Measurements from ENCODE around the gene XRCC5. TPM values are rescaled to one million over a fixed set of nuclear protein-coding genes. Genes with fewer than 3 reads are reported as not detected.
A peak's percentile ranks its signal among the peaks of the same experiment; 100 is the strongest.

Gene XRCC5
- total and polyA plus RNA-seq, 2 donors (not counting 1 experiment from before 2014, with no cell fraction given) = 152 to 278 TPM

GRCh38 chr2:216110620-216111019, 1.5 kb downstream of the XRCC5 start:
- Histone ChIP-seq H2AFZ (ENCODE audit: low read length) (no peak overlapping the region), H4K20me1 (ENCODE audit: control insufficient read depth, extremely low read depth, insufficient read depth, low read length) (no peaks in the 10 kb centered on the region), H3K4me2 (ENCODE audit: extremely low read depth, insufficient read depth, low read length) (peak overlapping the region; percentile 67), H3K4me3 (replicated peaks in 1 of 4; ENCODE audit: control extremely low read depth in 1 of 4, insufficient read depth in 1 of 4, low read depth in 3 of 4, low read length in 4 of 4) (peak overlapping the region; percentile 41 to 96 (median 88)), H3K4me1 (ENCODE audit: control insufficient read depth, extremely low read depth, insufficient read depth, low read length) (peaks cover 7% of the 10 kb centered on the region), H3K27ac (ENCODE audit: insufficient read depth, low read length) (peak overlapping the region; percentile 93), H3K36me3 (ENCODE audit: control insufficient read depth, insufficient read depth, low read length) (peaks cover 12% of the 10 kb centered on the region), H3K9me3 (ENCODE audit: control insufficient read depth, insufficient read depth, low read depth, low read length) (no peaks in the 10 kb centered on the region), H3K27me3 (ENCODE audit: control insufficient read depth, insufficient read depth, low read length) (peaks cover under 1% of the 10 kb centered on the region), H3K79me2 (ENCODE audit: control insufficient read depth, insufficient read depth, low read length) (peaks cover 45% of the 10 kb centered on the region), H3K9ac (ENCODE audit: insufficient read depth, low read length) (peak overlapping the region; percentile 20)
- TF ChIP-seq EZH2 (IDR thresholded peaks at IDR 0.05; ENCODE audit: low read length, missing control alignments) (no peak), CTCF (conservative IDR thresholded peaks at IDR 0.05 in 1 of 2, IDR thresholded peaks at IDR 0.05 in 1 of 2; ENCODE audit: low read depth in 1 of 2, low read length in 2 of 2) (no peak)
- no peak for DNase-seq (ENCODE audit: low read depth in 2 of 2)

GRCh38 chr2:216111122-216111521, 2.0 kb downstream of the XRCC5 start:
- H3K27me3 ChIP-seq (ENCODE audit: control insufficient read depth, insufficient read depth, low read length) = no peaks in the 10 kb centered on the region
- no peaks in the 10 kb centered on the region for H3K9me3 ChIP-seq (ENCODE audit: control insufficient read depth, insufficient read depth, low read depth, low read length)
- H3K36me3 ChIP-seq (ENCODE audit: control insufficient read depth, insufficient read depth, low read length) = peaks cover 12% of the 10 kb centered on the region
- no peak overlapping the region for H2AFZ ChIP-seq (ENCODE audit: low read length)
- H3K9ac ChIP-seq (ENCODE audit: insufficient read depth, low read length) = no peak overlapping the region
- no peaks in the 10 kb centered on the region for H4K20me1 ChIP-seq (ENCODE audit: control insufficient read depth, extremely low read depth, insufficient read depth, low read length)
- H3K4me3 ChIP-seq (replicated peaks in 1 of 4; ENCODE audit: control extremely low read depth in 1 of 4, insufficient read depth in 1 of 4, low read depth in 3 of 4, low read length in 4 of 4) = peak overlapping the region in 2 of 4 experiments; percentile 4 to 41
- TF ChIP-seq CTCF (conservative IDR thresholded peaks at IDR 0.05 in 1 of 2, IDR thresholded peaks at IDR 0.05 in 1 of 2; ENCODE audit: low read depth in 1 of 2, low read length in 2 of 2) = no peak
- no peak overlapping the region for H3K27ac ChIP-seq (ENCODE audit: insufficient read depth, low read length)
- H3K4me2 ChIP-seq (ENCODE audit: extremely low read depth, insufficient read depth, low read length) = peak overlapping the region; percentile 51
- peaks cover 50% of the 10 kb centered on the region for H3K79me2 ChIP-seq (ENCODE audit: control insufficient read depth, insufficient read depth, low read length)
- peaks cover 7% of the 10 kb centered on the region for H3K4me1 ChIP-seq (ENCODE audit: control insufficient read depth, extremely low read depth, insufficient read depth, low read length)
- no peak for DNase-seq (ENCODE audit: low read depth in 2 of 2)

GRCh38 chr2:216112926-216113325, 3.8 kb downstream of the XRCC5 start:
- no peaks in the 10 kb centered on the region for H3K27me3 ChIP-seq (ENCODE audit: control insufficient read depth, insufficient read depth, low read length)
- peaks cover 67% of the 10 kb centered on the region for H3K79me2 ChIP-seq (ENCODE audit: control insufficient read depth, insufficient read depth, low read length)
- H2AFZ ChIP-seq (ENCODE audit: low read length) = no peak overlapping the region
- peaks cover 12% of the 10 kb centered on the region for H3K36me3 ChIP-seq (ENCODE audit: control insufficient read depth, insufficient read depth, low read length)
- peaks cover 9% of the 10 kb centered on the region for H3K4me1 ChIP-seq (ENCODE audit: control insufficient read depth, extremely low read depth, insufficient read depth, low read length)
- H4K20me1 ChIP-seq (ENCODE audit: control insufficient read depth, extremely low read depth, insufficient read depth, low read length) = no peaks in the 10 kb centered on the region
- no peak overlapping the region for H3K27ac ChIP-seq (ENCODE audit: insufficient read depth, low read length)
- H3K9ac ChIP-seq (ENCODE audit: insufficient read depth, low read length) = no peak overlapping the region
- DNase-seq (ENCODE audit: low read depth in 2 of 2) = no peak
- no peaks in the 10 kb centered on the region for H3K9me3 ChIP-seq (ENCODE audit: control insufficient read depth, insufficient read depth, low read depth, low read length)
- TF ChIP-seq CTCF (conservative IDR thresholded peaks at IDR 0.05 in 1 of 2, IDR thresholded peaks at IDR 0.05 in 1 of 2; ENCODE audit: low read depth in 1 of 2, low read length in 2 of 2) (no peak), EZH2 (IDR thresholded peaks at IDR 0.05; ENCODE audit: low read length, missing control alignments) (no peak)
- H3K4me2 ChIP-seq (ENCODE audit: extremely low read depth, insufficient read depth, low read length) = no peak overlapping the region
- no peak overlapping the region for H3K4me3 ChIP-seq (replicated peaks in 1 of 4; ENCODE audit: control extremely low read depth in 1 of 4, insufficient read depth in 1 of 4, low read depth in 3 of 4, low read length in 4 of 4)
